HG02759 (cell line): ENCODE results near the gene SH3RF1.
"Not testable (repeated sequence)": the region's sequence is repeated elsewhere in the genome, so short reads cannot be mapped to it uniquely, and the experiment has no call there.

Source experiments
- ATAC-seq: cut with Tn5 transposase; IDR thresholded peaks from one replicate; pipeline ENCODE4 v1.9.1; 2021; ENCODE audit warnings: mild to moderate bottlenecking, moderate library complexity; ENCODE audit not compliant: unreplicated experiment

SH3RF1 gene

GRCh38 chr4:169270810-169271691, at the start of gene SH3RF1:
TSS of gene SH3RF1 (minus strand) at chr4:169270956. CDS start at chr4:169269212, 1,744 bp downstream.
- peak; percentile 74 for ATAC-seq

DNA sequence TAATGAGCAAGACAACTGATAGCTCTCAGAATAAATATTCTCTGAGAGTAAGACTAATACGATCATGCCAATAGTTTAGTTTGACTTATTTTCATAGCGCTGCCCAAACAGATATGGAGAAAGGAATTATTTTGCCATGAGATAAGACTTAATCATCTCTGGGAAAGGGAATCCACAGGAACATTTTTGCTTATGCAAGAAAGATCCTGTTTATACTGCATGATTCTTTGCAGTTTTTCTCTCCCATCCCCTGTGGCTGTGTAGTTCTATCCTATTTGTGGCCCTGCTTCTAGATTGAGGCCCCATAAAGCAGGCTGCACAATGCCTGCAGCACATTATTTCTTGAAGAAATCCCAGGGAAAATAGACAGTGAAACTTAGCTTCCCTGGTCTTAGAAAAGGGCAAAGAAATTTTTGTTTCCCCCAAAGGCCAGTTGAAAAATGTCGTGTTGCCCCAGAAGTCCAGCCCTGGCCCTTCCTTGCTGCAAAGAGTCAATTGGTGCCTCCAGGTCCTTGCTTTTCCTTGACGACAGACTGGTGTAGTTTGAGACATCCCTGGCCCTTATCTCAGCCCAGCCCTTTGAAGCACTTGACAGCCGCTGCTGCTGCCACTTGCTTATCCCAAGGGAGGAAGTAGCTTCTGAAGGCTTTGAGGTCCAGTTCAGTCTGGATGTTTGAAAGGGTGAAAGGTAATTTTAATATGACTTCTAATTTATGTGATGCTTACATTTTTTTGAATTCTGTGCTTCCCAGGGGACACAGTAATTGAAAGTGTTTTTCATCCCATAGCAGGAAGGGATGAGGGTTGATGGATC, 45.0 kb upstream of the SH3RF1 start:
- ATAC-seq, result no peak

- no peak for ATAC-seq
These were observed 44.1 kb upstream of the SH3RF1 start for GRCh38 chr4:169314906-169315305.

- no peak for ATAC-seq
These were observed 43.0 kb upstream of the SH3RF1 start for GRCh38 chr4:169313732-169314131.

- no peak for ATAC-seq
These were observed 42.1 kb upstream of the SH3RF1 start for GRCh38 chr4:169312690-169313422.

- ATAC-seq, result peak; percentile 93
These were observed 41.0 kb upstream of the SH3RF1 start for GRCh38 chr4:169311643-169312365.

DNA sequence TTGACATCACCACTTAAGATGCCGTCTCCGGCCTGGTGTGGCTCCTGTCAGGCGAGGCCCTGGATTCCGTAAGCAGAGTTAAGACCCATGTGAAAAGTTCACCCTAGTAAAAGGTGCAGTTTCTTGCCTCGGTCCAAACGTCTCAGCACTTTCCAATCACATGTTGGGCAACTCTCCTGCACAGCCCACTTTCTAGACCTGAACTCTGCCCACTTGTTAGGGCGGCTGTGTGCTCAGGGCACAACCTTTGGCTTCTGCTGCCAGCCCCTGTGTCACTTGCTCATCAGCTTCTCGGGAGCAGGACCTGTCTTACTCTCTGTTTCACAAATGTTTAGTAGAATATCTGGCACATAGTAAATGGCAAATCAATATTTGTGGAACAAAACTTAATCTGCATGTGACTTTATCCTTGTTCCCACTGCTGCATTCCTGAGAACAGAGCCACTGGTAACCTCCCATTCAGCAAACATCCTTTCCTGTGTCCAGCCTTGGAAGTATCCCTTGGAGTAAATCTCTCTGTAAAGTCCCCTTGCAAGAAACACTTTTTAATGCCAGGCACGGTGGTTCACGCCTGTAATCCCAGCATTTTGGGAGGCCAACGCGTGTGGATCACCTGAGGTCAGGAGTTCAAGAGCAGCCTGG, 38.7 kb upstream of the SH3RF1 start:
- no peak for ATAC-seq

DNA sequence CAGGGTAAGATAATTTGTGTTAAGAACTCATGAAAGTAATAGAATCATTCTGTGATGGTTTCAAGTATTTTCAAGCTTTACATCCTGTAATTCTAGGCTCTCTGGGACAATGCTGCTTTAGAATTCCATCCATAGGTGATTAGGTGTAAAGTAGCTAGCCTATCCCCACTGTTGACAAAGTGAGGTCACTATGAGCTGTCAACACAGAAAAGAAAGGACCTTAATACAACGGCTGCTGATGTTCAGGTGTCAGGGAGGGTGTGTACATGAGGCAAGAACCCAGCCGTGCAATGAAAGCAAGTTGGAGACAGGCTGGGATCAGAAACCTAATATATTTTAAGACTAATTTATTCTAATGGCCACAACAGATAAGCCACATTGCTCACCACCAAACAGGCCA, 36.8 kb upstream of the SH3RF1 start:
- no peak for ATAC-seq

DNA sequence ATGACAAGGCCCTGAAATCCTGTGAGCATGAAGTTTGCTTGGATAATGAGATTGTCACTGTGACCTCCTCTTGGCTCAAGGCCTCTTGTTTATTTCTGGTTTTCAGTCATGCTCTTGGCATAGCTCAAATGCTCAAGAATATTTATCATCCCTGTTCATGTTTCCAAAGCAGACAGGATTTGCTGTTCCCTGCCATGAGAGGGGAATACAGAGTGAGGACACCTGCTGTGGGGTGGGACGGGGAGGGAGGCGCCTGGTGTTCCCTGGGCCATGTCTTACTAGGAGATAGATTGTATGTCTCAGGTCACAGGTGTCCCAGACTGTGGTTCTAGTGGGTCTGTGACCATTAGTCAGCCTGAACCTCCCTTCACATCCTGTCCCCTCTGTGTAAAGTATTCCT, 34.9 kb upstream of the SH3RF1 start:
- peak; percentile 60 for ATAC-seq

DNA sequence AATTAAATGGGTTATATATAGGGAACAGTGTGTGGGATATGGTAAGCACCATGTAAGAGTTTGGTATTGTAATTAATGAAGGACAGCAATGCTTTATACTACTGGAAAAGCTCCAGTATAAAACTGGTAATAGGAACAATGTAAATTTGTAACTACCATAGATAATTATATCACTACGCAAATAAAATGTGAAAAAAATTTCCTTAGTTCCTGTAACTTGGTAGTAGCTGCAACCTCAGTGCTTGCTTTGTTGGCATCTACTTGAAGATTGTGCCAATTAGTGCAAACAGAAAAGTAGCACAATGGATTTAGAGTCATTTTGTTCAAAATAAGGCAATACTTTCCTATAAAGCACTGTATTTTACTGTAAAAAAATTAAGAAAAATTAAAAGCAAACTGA, 34.4 kb upstream of the SH3RF1 start:
- ATAC-seq, result no peak

GRCh38 chr4:169295822-169296221, 25.1 kb upstream of the SH3RF1 start:
- no peak for ATAC-seq

GRCh38 chr4:169293343-169294176, 22.8 kb upstream of the SH3RF1 start:
- ATAC-seq, result peak; percentile 94

DNA sequence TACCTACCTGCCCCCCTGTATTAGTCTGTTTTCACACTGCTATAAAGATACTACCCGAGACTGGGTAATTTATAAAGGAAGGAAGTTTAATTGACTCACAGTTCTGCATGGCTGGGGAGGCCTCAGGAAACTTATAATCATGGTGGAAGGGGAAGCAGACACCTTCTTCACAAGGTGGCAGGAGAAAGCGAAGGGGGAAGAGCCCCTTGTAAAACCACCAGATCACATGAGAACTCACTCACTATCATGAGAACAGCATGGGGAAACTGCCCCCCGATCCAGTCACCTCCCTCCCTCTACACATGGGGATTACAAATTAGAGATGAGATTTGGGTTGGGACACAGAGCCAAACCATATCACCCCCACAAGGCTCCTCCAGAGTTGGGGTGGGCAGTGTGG, 17.2 kb upstream of the SH3RF1 start:
- not testable (repeated sequence) for ATAC-seq

- no peak for ATAC-seq
These were observed 16.0 kb upstream of the SH3RF1 start for GRCh38 chr4:169286562-169287301.

DNA sequence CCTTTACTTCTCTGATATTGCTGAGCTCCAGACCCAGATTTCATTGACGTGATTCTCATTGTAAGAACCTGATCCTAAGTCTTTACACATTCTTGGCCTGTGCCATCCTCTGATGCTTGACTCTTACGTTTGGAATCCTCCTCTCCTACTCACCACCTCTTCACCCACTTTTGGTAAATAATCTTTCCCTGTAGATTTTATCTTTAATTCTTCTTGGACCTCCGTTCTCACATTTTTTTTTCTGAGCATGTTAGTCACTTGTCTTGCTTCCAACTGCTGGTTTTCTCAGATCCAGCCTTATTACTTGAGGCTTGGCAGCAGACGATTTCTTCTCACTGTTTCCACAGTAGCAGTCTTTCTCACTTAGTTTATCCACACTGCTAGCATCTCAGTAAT, 12.4 kb upstream of the SH3RF1 start:
- no peak for ATAC-seq

DNA sequence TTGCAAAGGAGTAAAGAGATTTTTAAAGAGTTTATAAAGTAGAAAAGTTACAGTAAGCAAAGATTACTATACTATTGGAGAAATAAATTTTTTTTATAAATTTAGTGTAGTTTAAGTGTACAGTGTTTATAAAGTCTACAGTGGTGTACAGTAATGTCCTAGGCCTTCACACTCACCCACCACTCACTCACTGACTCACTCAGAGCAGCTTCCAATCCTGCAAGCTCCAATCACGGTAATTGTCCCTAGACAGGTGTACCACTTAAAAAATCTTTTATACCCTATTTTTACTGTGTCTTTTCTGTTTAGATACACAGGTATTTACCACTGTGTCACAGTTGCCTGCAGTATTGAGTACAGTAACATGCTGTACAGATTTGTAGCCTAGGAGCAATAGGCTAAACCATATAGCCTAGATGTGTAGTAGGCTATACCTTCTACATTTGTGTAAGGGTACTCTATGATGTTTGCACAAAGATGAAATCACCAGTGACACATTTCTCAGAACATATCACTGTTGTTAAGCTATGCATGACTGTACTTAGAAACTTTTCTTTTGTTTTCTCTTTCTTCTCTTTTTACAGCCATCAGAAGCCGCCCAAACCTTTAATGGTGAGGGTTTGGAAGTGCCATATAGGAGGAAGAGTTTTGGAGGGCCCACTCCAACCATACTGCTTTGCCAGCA, 11.8 kb upstream of the SH3RF1 start:
- ATAC-seq, result no peak

- no peak for ATAC-seq
These were observed 8.4 kb upstream of the SH3RF1 start for GRCh38 chr4:169279108-169279507.

DNA sequence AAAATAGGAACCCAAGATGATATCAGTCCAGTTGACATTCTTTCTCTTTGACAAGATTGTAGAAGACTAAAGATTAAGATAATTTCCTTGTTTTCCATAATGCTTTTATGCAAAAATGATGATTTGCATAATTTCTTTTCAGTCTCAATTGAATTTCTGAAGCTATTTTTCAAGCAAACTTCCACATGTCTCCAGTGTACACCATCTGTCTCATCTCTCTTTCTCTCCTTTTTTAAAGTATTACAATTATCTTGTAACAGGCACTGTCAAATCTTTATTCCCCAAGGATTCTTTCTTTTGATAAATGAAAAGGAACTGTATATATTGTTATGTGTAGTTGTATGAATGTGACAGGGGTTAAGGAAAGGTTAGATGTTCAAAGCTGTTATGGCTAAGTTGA, 7.9 kb upstream of the SH3RF1 start:
- no peak for ATAC-seq
